K562 (cell line): ENCODE measurements around the gene MPV17L2. TPM values are rescaled to one million over a fixed set of nuclear protein-coding genes. Genes with fewer than 3 reads are reported as not detected.
A peak's percentile ranks its signal among the peaks of the same experiment; 100 is the strongest.

Experiments
- BCOR ChIP-seq: fragments of 450-650 bp; IDR thresholded peaks from 2 replicates; pipeline ENCODE4 v1.6.1; 2016
- CBFB ChIP-seq: sonication (generic); formaldehyde crosslinking; IDR thresholded peaks from 2 replicates; pipeline ENCODE4 v1.4.0; 2020; ENCODE audit warnings: mild to moderate bottlenecking, missing genetic modification reagents
- CBX1 ChIP-seq: sonication (generic); IDR thresholded peaks from 2 replicates; pipeline ENCODE4 v1.6.1; 2016; ENCODE audit warnings: antibody characterized with exemption, low read depth, mild to moderate bottlenecking
- CEBPB ChIP-seq: fragments of 450-650 bp; IDR thresholded peaks from 2 replicates; pipeline ENCODE4 v1.6.1; 2016; ENCODE audit warnings: missing genetic modification characterization, missing compliant biosample characterization
- E2F1 ChIP-seq: sonication (generic); formaldehyde crosslinking; IDR thresholded peaks from 2 replicates; pipeline ENCODE4 v1.8.1; 2023; ENCODE audit warnings: mild to moderate bottlenecking, missing genetic modification reagents, moderate library complexity
- FOXA3 ChIP-seq, 2 experiments: fragments of 450-650 bp in 1 of 2; sonication (generic) in 1 of 2; formaldehyde crosslinking; IDR thresholded peaks in 1 of 2; conservative IDR thresholded peaks in 1 of 2; 2 replicates each; pipeline versions ENCODE4 v1.4.0 to v1.8.0; 2020 to 2022; ENCODE audit warnings: mild to moderate bottlenecking in 2 of 2, missing genetic modification reagents in 1 of 2
- GATAD2B ChIP-seq: fragments of 450-650 bp; IDR thresholded peaks from 2 replicates; pipeline ENCODE4 v1.6.1; 2017; ENCODE audit warnings: mild to moderate bottlenecking, borderline replicate concordance
- GMEB1 ChIP-seq: fragments of 250-450 bp; sonication (Bioruptor Pico); IDR thresholded peaks from 2 replicates; pipeline ENCODE4 v1.4.0; 2020; ENCODE audit warnings: mild to moderate bottlenecking
- IRF9 ChIP-seq: fragments of 450-650 bp; IDR thresholded peaks from 2 replicates; pipeline ENCODE4 v1.6.1; 2016; ENCODE audit warnings: missing biosample characterization, missing genetic modification characterization
- MAZ ChIP-seq, 2 experiments: fragments of 450-650 bp in 1 of 2; sonication (generic) in 1 of 2; formaldehyde crosslinking; IDR thresholded peaks in 1 of 2; conservative IDR thresholded peaks in 1 of 2; 2 replicates each; pipeline versions ENCODE4 v1.4.0 to v1.5.0; 2020; ENCODE audit warnings: mild to moderate bottlenecking in 1 of 2, missing genetic modification reagents in 1 of 2
- MTA2 ChIP-seq: fragments of 450-650 bp; IDR thresholded peaks from 2 replicates; pipeline ENCODE4 v1.6.1; 2016; ENCODE audit warnings: low read depth
- MYC ChIP-seq, 2 experiments: fragments of 250-450 bp in 1 of 2; sonication (Bioruptor Pico) in 1 of 2; IDR thresholded peaks; 2 replicates each; pipeline versions ENCODE4 v1.5.1 to v1.6.1; 2012 to 2021; ENCODE audit warnings: low read depth in 2 of 2, borderline replicate concordance in 1 of 2, improper control_type of control experiment in 1 of 2, low read length in 1 of 2, mild to moderate bottlenecking in 1 of 2, moderate library complexity in 1 of 2
- MYNN ChIP-seq, 2 experiments: sonication (generic); formaldehyde crosslinking in 1 of 2; IDR thresholded peaks; 2 replicates each; pipeline versions ENCODE4 v1.5.0 to v1.6.1; 2016 to 2020; ENCODE audit warnings: antibody characterized with exemption in 1 of 2, missing genetic modification reagents in 1 of 2
- NCOA1 ChIP-seq: fragments of 450-650 bp; IDR thresholded peaks from 2 replicates; pipeline ENCODE4 v1.6.1; 2016; ENCODE audit warnings: low read depth
- NR4A1 ChIP-seq, 2 experiments: fragments of 250-450 bp in 1 of 2; fragments of 450-650 bp in 1 of 2; sonication (Bioruptor Pico) in 1 of 2; IDR thresholded peaks; 2 replicates each; pipeline versions ENCODE4 v1.4.0 to v1.6.1; 2016 to 2020; ENCODE audit warnings: mild to moderate bottlenecking in 2 of 2, missing compliant biosample characterization in 1 of 2, missing genetic modification characterization in 1 of 2, moderate library complexity in 1 of 2
- SMARCA5 ChIP-seq: fragments of 450-650 bp; IDR thresholded peaks from 2 replicates; pipeline ENCODE4 v1.6.1; 2016
- SMC3 ChIP-seq: conservative IDR thresholded peaks from 2 replicates; pipeline ENCODE4 v1.6.1; 2011; ENCODE audit warnings: low read depth, low read length, improper control_type of control experiment; ENCODE audit not compliant: insufficient read depth
- SPI1 ChIP-seq: IDR thresholded peaks from 2 replicates; pipeline ENCODE4 v1.6.1; 2011; ENCODE audit warnings: low read depth, low read length, control low read depth, borderline replicate concordance
- TCFL5 ChIP-seq: fragments of 250-450 bp; sonication (Bioruptor Pico); conservative IDR thresholded peaks from 2 replicates; pipeline ENCODE4 v1.6.1; 2021; ENCODE audit warnings: mild to moderate bottlenecking, moderate library complexity, matching md5 sums
- ZNF3 ChIP-seq: fragments of 250-450 bp; sonication (Bioruptor Pico); IDR thresholded peaks from 2 replicates; pipeline ENCODE4 v1.5.0; 2021; ENCODE audit warnings: mild to moderate bottlenecking, moderate library complexity
- ZNF324 ChIP-seq: fragments of 250-450 bp; sonication (Bioruptor Pico); IDR thresholded peaks from 2 replicates; pipeline ENCODE4 v1.4.0; 2020; ENCODE audit warnings: mild to moderate bottlenecking
- ZNF707 ChIP-seq: fragments of 250-450 bp; sonication (Bioruptor Pico); conservative IDR thresholded peaks from 2 replicates; pipeline ENCODE4 v1.8.0; 2022; ENCODE audit warnings: inconsistent platforms, mild to moderate bottlenecking, moderate library complexity
- ZNF77 ChIP-seq: fragments of 250-450 bp; sonication (Bioruptor Pico); IDR thresholded peaks from 2 replicates; pipeline ENCODE4 v1.5.0; 2020
- polyA plus RNA-seq, 8 experiments: library from polyadenylated mRNA; depleted of rRNA in 4 of 8; stranded (reverse) in 5 of 8; unstranded in 3 of 8; fragments of >200 nt; fragmentation: Nextera tagmentation in 2 of 8; fragmentation: Illumina TruSeq in 1 of 8; extraction: Ambion mirVana in 2 of 8; extraction: Trizol in 1 of 8; gene quantifications; 2 replicates each; pipeline versions ENCODE4 v1.2.1 to v1.2.3, GENCODE V29; 2011 to 2014; ENCODE audit warnings: inconsistent platforms in 1 of 8, missing spikeins in 1 of 8
- total RNA-seq, 7 experiments: library from RNA; depleted of rRNA in 6 of 7; stranded (reverse); fragments of >200 nt in 6 of 7; fragmentation: Illumina TruSeq in 2 of 7; extraction: Trizol in 2 of 7; gene quantifications; 2 replicates each; pipeline versions ENCODE4 v1.2.1 to v1.2.3, GENCODE V29; 2011 to 2021; ENCODE audit warnings: low replicate concordance in 1 of 7

The MPV17L2 gene
- total and polyA plus RNA-seq, 9 of the 15 experiments (the other 6 are each of a cell fraction or from before 2014, with no cell fraction given), result 10.6 to 60.2 (median 28.5) TPM

GRCh38 chr19:18208098-18208951 lies 15.3 kb downstream of the MPV17L2 start (continued):
- TF ChIP-seq ZNF3, result 0 out of 2 replicates have a peak, but pooled peaks have one; percentile 44
- no peak for TF ChIP-seq MTA2
- TF ChIP-seq SMARCA5, result peak; percentile 80
- 0 out of 2 replicates have a peak, but pooled peaks have one; percentile 32 for TF ChIP-seq MYC (IDR thresholded peaks at IDR 0.05; ENCODE audit: low read depth, low read length)
- TF ChIP-seq MYC (CRISPR knock-in tag; IDR thresholded peaks at IDR 0.05; ENCODE audit: borderline replicate concordance, low read depth), result no peak
- TF ChIP-seq TCFL5 (CRISPR knock-in tag), result no peak
- TF ChIP-seq ZNF324 (CRISPR knock-in tag), result no peak
- TF ChIP-seq CEBPB, result no peak
- no peak for TF ChIP-seq GATAD2B
- TF ChIP-seq MYNN (IDR thresholded peaks at IDR 0.05), result no peak
- no peak for TF ChIP-seq MYNN (CRISPR knock-in tag; IDR thresholded peaks at IDR 0.05)
- no peak for TF ChIP-seq FOXA3 (CRISPR knock-in tag; conservative IDR thresholded peaks at IDR 0.05 in 1 of 2, IDR thresholded peaks at IDR 0.05 in 1 of 2)
- 0 out of 2 replicates have a peak, but pooled peaks have one; percentile 16 for TF ChIP-seq NCOA1
- TF ChIP-seq CBFB (CRISPR knock-in tag), result no peak
- TF ChIP-seq SMC3, result peak; percentile 84
- no peak for TF ChIP-seq GMEB1 (CRISPR knock-in tag)
- TF ChIP-seq BCOR, result peak; percentile 95
- no peak for TF ChIP-seq ZNF77
- TF ChIP-seq SPI1, result no peak
- no peak for TF ChIP-seq E2F1 (CRISPR knock-in tag)
- no peak for TF ChIP-seq IRF9 (tag)
- TF ChIP-seq CBX1, result 0 out of 2 replicates have a peak, but pooled peaks have one; percentile 49
- TF ChIP-seq ZNF707, result no peak
- TF ChIP-seq MAZ (CRISPR knock-in tag; conservative IDR thresholded peaks at IDR 0.05 in 1 of 2, IDR thresholded peaks at IDR 0.05 in 1 of 2), result peak in 1 of 2 experiments; percentile 53; a peak in 2 of 4 replicates
- TF ChIP-seq NR4A1 (CRISPR knock-in tag; IDR thresholded peaks at IDR 0.05), result no peak
- TF ChIP-seq NR4A1 (tag; IDR thresholded peaks at IDR 0.05), result no peak
